Subcutaneous abdominal adipose tissue (tissue), 5 donors: ENCODE measurements around the gene DCP1B.

Source experiments
- H3K27ac ChIP-seq: one replicate; pipeline ENCODE4 v1.7.0; 2013; ENCODE audit warnings: low read depth, mild to moderate bottlenecking, inconsistent platforms, low read length, moderate library complexity
- H3K27me3 ChIP-seq, 5 donors: one replicate each; pipeline ENCODE4 v1.7.0; 2013; ENCODE audit warnings: low read length in 5 of 5, inconsistent platforms in 1 of 5; ENCODE audit not compliant: control insufficient read depth in 5 of 5, insufficient read depth in 4 of 5
- H3K36me3 ChIP-seq, 5 donors: one replicate each; pipeline ENCODE4 v1.7.0; 2013; ENCODE audit warnings: low read length in 5 of 5; ENCODE audit not compliant: control insufficient read depth in 5 of 5, insufficient read depth in 5 of 5
- H3K4me1 ChIP-seq, 5 donors: one replicate each; pipeline ENCODE4 v1.7.0; 2013; ENCODE audit warnings: low read length in 5 of 5, mild to moderate bottlenecking in 3 of 5, moderate library complexity in 1 of 5; ENCODE audit not compliant: control insufficient read depth in 5 of 5, insufficient read depth in 5 of 5
- H3K4me3 ChIP-seq, 5 donors: one replicate each; pipeline ENCODE4 v1.7.0; 2013; ENCODE audit warnings: low read length in 5 of 5, low read depth in 1 of 5
- H3K9ac ChIP-seq, 5 donors: one replicate each; pipeline ENCODE4 v1.7.0; 2013; ENCODE audit warnings: low read length in 5 of 5, mild to moderate bottlenecking in 4 of 5, moderate library complexity in 3 of 5
- H3K9me3 ChIP-seq, 5 donors: one replicate each; pipeline ENCODE4 v1.7.0; 2013; ENCODE audit warnings: low read length in 5 of 5; ENCODE audit not compliant: control insufficient read depth in 5 of 5
- donor health status: healthy.
- donor health status: healthy.
- donor health status: healthy.
- donor health status: healthy.
- donor health status: healthy.

DCP1B gene

DNA sequence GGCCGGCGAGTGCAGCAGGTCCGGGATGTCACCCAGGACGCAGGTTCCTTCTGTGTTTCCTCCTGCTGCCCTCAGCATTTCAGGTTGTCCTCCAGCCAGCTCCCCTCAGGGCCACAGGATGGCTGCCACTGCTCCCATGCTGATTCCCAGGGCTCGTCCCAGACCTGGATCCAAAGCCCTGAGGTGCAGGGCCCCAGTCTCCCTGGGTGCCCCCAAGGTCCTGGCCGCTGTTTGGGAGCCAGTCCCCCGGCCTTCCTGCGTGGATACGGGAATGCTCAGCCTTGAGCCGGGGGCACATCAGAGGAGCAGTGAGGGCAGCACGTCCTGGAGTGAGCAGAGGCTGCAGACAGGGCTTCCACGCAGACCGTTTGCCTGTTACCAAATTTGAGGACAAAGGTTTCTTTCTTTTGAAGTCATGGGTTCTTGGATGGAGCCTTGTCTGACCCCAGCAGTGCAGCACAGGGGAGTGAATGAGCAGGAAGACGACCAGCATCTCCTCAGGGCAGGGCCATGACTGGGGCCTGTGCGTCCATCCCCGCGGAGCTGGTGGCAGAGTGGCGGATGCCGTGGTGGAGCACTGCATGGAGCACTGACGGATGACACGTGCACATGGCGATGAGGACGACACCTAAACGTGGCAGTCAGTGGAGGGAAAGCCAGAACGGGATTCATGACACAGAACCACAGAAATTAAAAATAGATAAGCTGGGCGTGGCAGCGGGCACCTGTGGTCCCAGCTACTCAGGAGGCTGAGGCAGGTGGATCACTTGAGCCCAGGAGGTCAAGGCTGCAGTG is 73.3 kb downstream of the DCP1B start:
- H3K4me1 ChIP-seq = peaks cover 0 to 46% (median 23%) of the 10 kb centered on the region in 5 donors
- H3K4me3 ChIP-seq = no peak overlapping the region
- no peaks in the 10 kb centered on the region for H3K9me3 ChIP-seq
- H3K27ac ChIP-seq = no peak overlapping the region
- H3K27me3 ChIP-seq = peaks cover 0 to 2% (median 0%) of the 10 kb centered on the region in 5 donors
- H3K9ac ChIP-seq = no peak overlapping the region
- no peaks in the 10 kb centered on the region for H3K36me3 ChIP-seq

- Histone ChIP-seq H3K4me1 (peaks cover 0 to 44% (median 24%) of the 10 kb centered on the region in 5 donors), H3K4me3 (no peak overlapping the region), H3K9me3 (no peaks in the 10 kb centered on the region), H3K27me3 (peaks cover 0 to 4% (median 2%) of the 10 kb centered on the region in 5 donors), H3K27ac (no peak overlapping the region), H3K36me3 (no peaks in the 10 kb centered on the region), H3K9ac (no peak overlapping the region)
These were observed 74.1 kb downstream of the DCP1B start for GRCh38 chr12:1929985-1930802.

- no peaks in the 10 kb centered on the region for H3K9me3 ChIP-seq
- no peak overlapping the region for H3K9ac ChIP-seq
- peaks cover 0 to 49% (median 26%) of the 10 kb centered on the region in 5 donors for H3K4me1 ChIP-seq
These were observed 74.8 kb downstream of the DCP1B start for GRCh38 chr12:1929241-1929984.

DNA sequence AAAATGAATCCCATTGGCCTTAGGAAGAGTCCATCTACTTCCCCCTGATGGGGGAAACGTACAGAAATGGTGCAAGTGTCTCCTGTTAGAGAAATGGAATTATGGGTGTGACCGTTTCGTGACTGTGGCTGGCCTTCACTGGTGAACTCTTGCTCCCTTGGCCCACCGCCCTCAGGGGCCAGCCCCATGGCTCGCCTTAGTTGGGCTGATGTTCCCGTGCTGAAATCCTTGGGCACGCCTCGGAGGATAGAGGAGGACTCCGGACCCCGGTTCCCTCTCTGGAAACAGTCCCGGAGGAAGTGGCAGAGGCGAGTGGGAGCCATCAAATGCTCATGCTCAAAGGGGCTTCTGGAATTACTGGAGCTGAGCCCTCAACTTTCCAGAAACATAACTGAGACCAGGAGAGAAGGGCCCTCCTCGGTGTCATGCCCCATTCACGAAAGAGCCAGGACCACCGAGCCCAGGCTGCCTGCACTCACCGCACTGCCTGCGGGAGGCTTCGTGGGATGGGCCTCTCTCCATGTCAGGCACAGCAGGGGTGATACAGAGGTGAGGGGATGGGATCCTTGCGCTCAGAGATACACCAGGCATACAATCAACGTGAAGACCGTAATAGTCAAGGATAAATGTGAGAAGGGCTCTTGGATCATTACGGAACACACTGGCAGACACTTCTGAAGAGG is 75.7 kb downstream of the DCP1B start:
- Histone ChIP-seq H3K27me3 (peaks cover 0 to 4% (median 2%) of the 10 kb centered on the region in 5 donors), H3K4me3 (no peak overlapping the region), H3K36me3 (no peaks in the 10 kb centered on the region), H3K4me1 (peaks cover 0 to 49% (median 28%) of the 10 kb centered on the region in 5 donors), H3K27ac (no peak overlapping the region), H3K9me3 (no peaks in the 10 kb centered on the region), H3K9ac (no peak overlapping the region)

More at GRCh38 chr12:1929241-1929984, 74.8 kb downstream of the DCP1B start:
- Histone ChIP-seq H3K27me3 (peaks cover 0 to 4% (median 2%) of the 10 kb centered on the region in 5 donors), H3K4me3 (no peak overlapping the region), H3K36me3 (no peaks in the 10 kb centered on the region), H3K27ac (no peak overlapping the region)

- Histone ChIP-seq H3K27ac (no peak overlapping the region), H3K27me3 (peaks cover 0 to 4% (median 2%) of the 10 kb centered on the region in 5 donors), H3K9ac (no peak overlapping the region), H3K36me3 (no peaks in the 10 kb centered on the region), H3K9me3 (no peaks in the 10 kb centered on the region), H3K4me3 (no peak overlapping the region), H3K4me1 (peaks cover 0 to 42% (median 28%) of the 10 kb centered on the region in 5 donors)
These were observed 76.4 kb downstream of the DCP1B start for GRCh38 chr12:1927751-1928351.

DNA sequence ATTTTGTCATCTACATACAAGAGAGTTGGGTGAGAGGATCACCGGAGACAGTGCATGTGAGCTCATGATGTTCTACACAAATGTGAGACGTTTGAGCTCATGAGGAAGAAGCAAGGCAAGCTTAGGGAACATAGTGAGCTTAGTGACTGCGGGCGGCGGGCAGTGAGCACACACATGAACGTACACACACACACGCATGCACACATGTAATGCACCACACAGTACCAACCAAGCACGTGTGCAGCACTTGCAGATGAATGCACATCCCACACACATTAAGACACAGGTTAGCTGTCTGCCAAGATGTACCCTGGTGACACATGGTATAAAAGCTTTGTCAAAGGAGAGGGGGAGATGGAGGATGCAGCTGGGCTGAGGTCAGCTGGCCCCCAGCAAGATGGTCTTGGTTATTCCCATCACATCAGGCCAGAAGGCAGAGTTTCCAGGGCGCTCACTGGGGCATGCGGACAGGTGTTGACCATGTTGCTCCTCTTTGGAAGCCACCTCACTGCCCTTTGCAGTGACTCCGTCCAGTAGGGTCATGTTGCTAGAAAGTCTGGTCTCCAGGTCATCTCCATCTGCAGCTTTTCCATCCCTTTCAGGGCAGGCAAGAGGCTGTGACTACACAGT is 77.1 kb downstream of the DCP1B start:
- H3K9ac ChIP-seq = no peak overlapping the region
- no peak overlapping the region for H3K4me3 ChIP-seq
- H3K36me3 ChIP-seq = no peaks in the 10 kb centered on the region
- peaks cover 0 to 35% (median 23%) of the 10 kb centered on the region in 5 donors for H3K4me1 ChIP-seq
- H3K9me3 ChIP-seq = no peaks in the 10 kb centered on the region
- H3K27ac ChIP-seq = no peak overlapping the region
- H3K27me3 ChIP-seq = peaks cover 0 to 4% (median 2%) of the 10 kb centered on the region in 5 donors

GRCh38 chr12:1926251-1926657 is 78.0 kb downstream of the DCP1B start:
- peaks cover 0 to 4% (median 2%) of the 10 kb centered on the region in 5 donors for H3K27me3 ChIP-seq
- no peak overlapping the region for H3K9ac ChIP-seq
- no peaks in the 10 kb centered on the region for H3K36me3 ChIP-seq
- no peak overlapping the region for H3K27ac ChIP-seq
- H3K9me3 ChIP-seq = no peaks in the 10 kb centered on the region
- H3K4me1 ChIP-seq = peaks cover 0 to 29% (median 20%) of the 10 kb centered on the region in 5 donors
- H3K4me3 ChIP-seq = no peak overlapping the region

DNA sequence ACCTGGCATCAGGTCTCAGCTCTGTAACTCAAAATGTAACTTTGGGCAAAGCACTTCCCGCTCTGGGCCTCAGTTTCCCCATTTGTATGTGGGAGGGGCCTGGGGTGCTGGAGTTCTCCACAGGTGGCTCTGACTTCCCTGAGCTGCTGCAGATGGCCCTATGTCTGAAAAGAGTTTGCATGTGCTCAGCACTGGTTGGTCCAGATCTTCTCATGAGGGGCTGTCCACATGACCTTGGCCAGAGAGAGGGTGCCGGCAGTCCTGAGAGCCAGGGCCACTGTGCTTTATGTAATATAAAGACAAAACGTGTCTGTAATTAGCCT is 78.6 kb downstream of the DCP1B start:
- Histone ChIP-seq H3K27ac (no peak overlapping the region), H3K4me1 (peaks cover 0 to 29% (median 26%) of the 10 kb centered on the region in 5 donors)

More for the DNA sequence above, 78.6 kb downstream of the DCP1B start:
- no peaks in the 10 kb centered on the region for H3K9me3 ChIP-seq
- no peak overlapping the region for H3K4me3 ChIP-seq
- H3K36me3 ChIP-seq = no peaks in the 10 kb centered on the region
- no peak overlapping the region for H3K9ac ChIP-seq
- peaks cover 0 to 4% (median 2%) of the 10 kb centered on the region in 5 donors for H3K27me3 ChIP-seq
